Smooth muscle cell of the brain vasculature (primary cell): ENCODE measurements around the gene IL23R.

Experiments
- DNase-seq: peaks from one replicate; pipeline ENCODE4 v3.0.0-alpha.2; 2012; ENCODE audit warnings: low read depth, low spot score

The IL23R gene

GRCh38 chr1:67239738-67240137 lies 73.5 kb downstream of the IL23R start:
- no peak for DNase-seq

- DNase-seq = no peak
These were observed 75.0 kb downstream of the IL23R start for GRCh38 chr1:67241200-67241746.

GRCh38 chr1:67242016-67242415 lies 75.8 kb downstream of the IL23R start:
- DNase-seq = no peak

GRCh38 chr1:67250051-67250653 lies 83.9 kb downstream of the IL23R start:
- no peak for DNase-seq

GRCh38 chr1:67256291-67257172 lies 90.3 kb downstream of the IL23R start:
- DNase-seq = no peak

- DNase-seq = no peak
These were observed 90.9 kb downstream of the IL23R start for GRCh38 chr1:67257173-67257535.

- no peak for DNase-seq
These were observed 95.4 kb downstream of the IL23R start for GRCh38 chr1:67261680-67262079.

GRCh38 chr1:67262735-67263134 lies 96.5 kb downstream of the IL23R start:
- DNase-seq = no peak

- DNase-seq = no peak
These were observed 97.9 kb downstream of the IL23R start for GRCh38 chr1:67264152-67264551.

- no peak for DNase-seq
These were observed 98.6 kb downstream of the IL23R start for GRCh38 chr1:67264899-67265298.

GRCh38 chr1:67269061-67269460 lies 102.8 kb downstream of the IL23R start:
- DNase-seq = no peak

- no peak for DNase-seq
These were observed 104.3 kb downstream of the IL23R start for GRCh38 chr1:67270541-67270940.

- DNase-seq = no peak
These were observed 107.3 kb downstream of the IL23R start for GRCh38 chr1:67273591-67273990.

- DNase-seq = no peak
These were observed 108.5 kb downstream of the IL23R start for GRCh38 chr1:67274623-67275325.

GRCh38 chr1:67280696-67281095 lies 114.4 kb downstream of the IL23R start:
- no peak for DNase-seq

GRCh38 chr1:67281244-67281643 lies 115.0 kb downstream of the IL23R start:
- no peak for DNase-seq

- DNase-seq = no peak
These were observed 119.7 kb downstream of the IL23R start for GRCh38 chr1:67285780-67286488.

- no peak for DNase-seq
These were observed 124.0 kb downstream of the IL23R start for GRCh38 chr1:67290236-67290635.

- DNase-seq = no peak
These were observed 128.8 kb downstream of the IL23R start for GRCh38 chr1:67294836-67295617.

- no peak for DNase-seq
These were observed 132.5 kb downstream of the IL23R start for GRCh38 chr1:67298762-67299161.

GRCh38 chr1:67299296-67299695 lies 133.0 kb downstream of the IL23R start:
- DNase-seq = no peak
